ENCODE results near the gene HIRA.
"Not testable (repeated sequence)": the region's sequence is repeated elsewhere in the genome, so short reads cannot be mapped to it uniquely, and the experiment has no call there.

Gene HIRA

GRCh38 chr22:19436444-19437161, 5.1 kb upstream of the HIRA start:
- not testable (repeated sequence) for DNase-seq

GRCh38 chr22:19434829-19435580, 3.5 kb upstream of the HIRA start:
- DNase-seq, result no peak

GRCh38 chr22:19434401-19434800, 2.9 kb upstream of the HIRA start:
- no peak for DNase-seq

GRCh38 chr22:19432133-19432851, 759 bp upstream of the HIRA start, which contains the start of gene MRPL40:
Gene MRPL40, plus strand, starts transcription at chr22:19432545. Its CDS starts 10 bp downstream, at chr22:19432555.
- DNase-seq, result peak; percentile 91

GRCh38 chr22:19430890-19431541, 517 bp downstream of the HIRA start:
- DNase-seq, result no peak

GRCh38 chr22:19429950-19430889, 1.3 kb downstream of the HIRA start:
- DNase-seq, result peak; percentile 77

- no peak for DNase-seq
Observed at GRCh38 chr22:19424186-19424500, 7.4 kb downstream of the HIRA start.

- no peak for DNase-seq
Observed at GRCh38 chr22:19422440-19423301, 8.9 kb downstream of the HIRA start.

- no peak for DNase-seq
Observed at GRCh38 chr22:19420321-19420720, 11.2 kb downstream of the HIRA start.

- peak; percentile 75 for DNase-seq
Observed at GRCh38 chr22:19419464-19420178, 11.9 kb downstream of the HIRA start.

GRCh38 chr22:19419086-19419463, 12.5 kb downstream of the HIRA start:
- peak; percentile 81 for DNase-seq

GRCh38 chr22:19412923-19413322, 18.6 kb downstream of the HIRA start:
- DNase-seq, result no peak

GRCh38 chr22:19412478-19412877, 19.1 kb downstream of the HIRA start:
- no peak for DNase-seq

- no peak for DNase-seq
Observed at GRCh38 chr22:19411690-19412045, 19.9 kb downstream of the HIRA start.

GRCh38 chr22:19410941-19411689, 20.4 kb downstream of the HIRA start:
- no peak for DNase-seq

- no peak for DNase-seq
Observed at GRCh38 chr22:19407649-19408606, 23.6 kb downstream of the HIRA start.

- DNase-seq, result no peak
Observed at GRCh38 chr22:19406846-19407245, 24.7 kb downstream of the HIRA start.

- no peak for DNase-seq
Observed at GRCh38 chr22:19406281-19406811, 25.2 kb downstream of the HIRA start.

Data from MV-4-11 (cell line).